DMS53 (cell line): ENCODE measurements around the gene GABRG3.

Experiments
- DNase-seq: peaks from one replicate; lab custom pipeline; 2025; lab: John Stamatoyannopoulos, UW

GABRG3 gene

DNA sequence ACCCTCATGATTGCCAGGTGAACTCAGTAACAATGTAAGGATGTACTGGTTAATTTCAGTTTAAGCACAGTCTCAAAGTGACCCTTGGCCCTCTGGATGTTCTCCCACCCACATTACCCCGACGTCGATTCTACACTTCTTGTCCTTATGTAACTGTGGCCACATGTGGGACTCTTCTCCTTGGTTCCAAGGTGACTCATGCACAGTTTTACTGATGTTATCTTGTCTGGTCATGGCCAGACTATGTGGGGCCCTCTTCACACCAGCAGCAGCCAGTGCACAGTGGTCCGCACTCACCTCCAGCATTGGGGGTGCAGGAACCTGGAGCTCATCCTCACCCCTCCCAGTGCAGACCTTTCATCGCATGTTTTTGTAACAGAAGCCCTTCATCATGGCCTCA lies 608.8 kb downstream of the GABRG3 start:
- no peak for DNase-seq

- DNase-seq: no peak
Observed at GRCh38 chr15:27582726-27583410, 611.9 kb downstream of the GABRG3 start.

GRCh38 chr15:27583651-27584050 lies 612.7 kb downstream of the GABRG3 start:
- DNase-seq: no peak

DNA sequence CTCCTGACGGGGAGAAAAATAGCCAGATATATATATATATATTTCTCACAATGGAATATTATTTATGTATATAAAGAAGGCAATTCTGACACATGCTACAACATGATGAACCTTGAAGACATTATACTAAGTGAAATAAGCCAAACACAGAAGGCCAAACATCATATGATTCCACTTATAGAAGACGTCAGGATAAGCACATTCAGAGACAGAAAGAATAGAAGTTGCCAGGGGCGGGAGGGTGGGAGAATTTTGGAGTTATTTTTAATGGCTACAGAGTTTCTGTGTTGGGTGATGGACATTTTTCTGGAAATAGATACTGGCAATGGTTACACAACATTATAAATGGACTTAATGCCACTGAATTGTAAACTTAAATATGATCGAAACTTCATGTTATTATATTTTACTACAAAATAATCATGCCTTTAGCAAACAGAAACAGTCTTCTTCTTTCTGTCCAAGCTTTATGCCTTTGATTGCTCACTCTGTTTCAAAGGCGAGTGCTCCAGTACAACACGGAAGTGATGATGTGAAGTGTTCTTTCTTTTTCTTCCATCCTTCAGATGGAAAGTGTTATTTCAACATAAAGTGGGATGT lies 614.2 kb downstream of the GABRG3 start:
- DNase-seq: no peak

DNA sequence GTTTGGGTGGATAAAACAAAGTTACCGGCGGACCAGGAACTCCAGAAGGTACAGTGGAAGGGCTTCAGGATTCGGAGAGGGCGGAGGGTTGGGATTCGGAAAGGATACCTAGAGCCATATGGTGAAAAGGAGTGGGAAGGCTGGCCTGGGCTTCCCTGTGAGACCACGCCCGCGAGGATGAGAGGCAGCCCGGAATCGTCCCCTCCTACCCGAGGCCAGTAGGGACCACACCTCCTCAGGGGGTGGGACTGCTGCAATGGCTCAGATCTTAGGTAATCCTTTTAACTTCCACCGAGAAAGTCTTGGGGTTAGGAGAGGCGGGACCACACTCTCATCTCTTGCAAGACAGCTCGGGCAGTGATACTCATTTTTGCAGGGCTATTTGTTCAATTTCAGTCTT lies 616.8 kb downstream of the GABRG3 start:
- DNase-seq: peak; percentile 88

GRCh38 chr15:27589260-27589659 lies 618.3 kb downstream of the GABRG3 start:
- DNase-seq: peak; percentile 87

GRCh38 chr15:27589782-27590181 lies 618.8 kb downstream of the GABRG3 start:
- DNase-seq: no peak
